Gastrocnemius medialis (tissue), 4 donors: ENCODE results near the gene PGPEP1. TPM values are rescaled to one million over a fixed set of nuclear protein-coding genes. Genes with fewer than 3 reads are reported as not detected.
"Not testable (repeated sequence)": the region's sequence is repeated elsewhere in the genome, so short reads cannot be mapped to it uniquely, and the experiment has no call there.

Experiments used
- ATAC-seq, 2 donors: fragments of 150-250 bp; one replicate each; pipeline ENCODE4 v1.9.1; 2016
- DNase-seq, 2 donors: peaks; one replicate each; pipeline ENCODE4 v3.0.0-alpha.2; 2019
- H3K27ac ChIP-seq, 4 donors: fragments of 200-600 bp; sonication (generic); 1 replicate in 1 of 4; 2 replicates in 3 of 4; pipeline ENCODE4 v1.5.1; 2016 to 2018; ENCODE audit warnings: mild to moderate bottlenecking in 2 of 4, moderate library complexity in 1 of 4
- H3K27me3 ChIP-seq, 3 donors: fragments of 200-600 bp; sonication (generic) in 2 of 3; 1 replicate in 1 of 3; 2 replicates in 2 of 3; pipeline versions ENCODE4 v1.5.1 to v1.6.0; 2016 to 2019; ENCODE audit warnings: mild to moderate bottlenecking in 1 of 3, moderate library complexity in 1 of 3
- H3K36me3 ChIP-seq, 2 donors: fragments of 200-600 bp; sonication (generic) in 1 of 2; one replicate each; pipeline ENCODE4 v1.5.1; 2017 to 2018
- H3K4me1 ChIP-seq, 2 donors: fragments of 200-600 bp; sonication (generic) in 1 of 2; one replicate each; pipeline ENCODE4 v1.5.1; 2016 to 2017; ENCODE audit warnings: mild to moderate bottlenecking in 2 of 2
- H3K4me3 ChIP-seq, 4 donors: fragments of 200-600 bp; sonication (generic) in 3 of 4; 1 replicate in 1 of 4; 2 replicates in 3 of 4; pipeline ENCODE4 v1.5.1; 2016 to 2019; ENCODE audit warnings: mild to moderate bottlenecking in 2 of 4
- H3K9me3 ChIP-seq, 3 donors: fragments of 200-600 bp; sonication (generic) in 2 of 3; 1 replicate in 1 of 3; 2 replicates in 2 of 3; pipeline ENCODE4 v1.5.1; 2016 to 2019
- CTCF ChIP-seq, 5 experiments: fragments of 450-650 bp in 3 of 5; fragments of 200-600 bp in 2 of 5; sonication (generic) in 2 of 5; IDR thresholded peaks in 4 of 5; conservative IDR thresholded peaks in 1 of 5; 1 replicate in 4 of 5; 2 replicates in 1 of 5; pipeline ENCODE4 v1.5.1; 2016 to 2019; ENCODE audit warnings: antibody characterized with exemption in 5 of 5, mild to moderate bottlenecking in 3 of 5, moderate library complexity in 3 of 5
- POLR2A ChIP-seq, 2 donors: fragments of 450-650 bp; IDR thresholded peaks; one replicate each; pipeline ENCODE4 v1.6.1; 2017; ENCODE audit warnings: antibody characterized with exemption in 2 of 2, mild to moderate bottlenecking in 2 of 2, moderate library complexity in 2 of 2
- in situ Hi-C, 4 donors: fragments of 200-750 bp; cut with MboI; loops; one replicate each; pipeline versions ENCODE4 v1.15.0 to v1.8.0; 2017; ENCODE audit warnings: low sequenced_read_pairs in 4 of 4
- intact Hi-C: fragments of 100-400 bp; cut with DNase I; formaldehyde crosslinking; loops from one replicate; pipeline ENCODE4 v1.15.1; 2023; ENCODE audit warnings: low total_unique reads
- total RNA-seq, 4 donors: library from RNA; depleted of rRNA; stranded (reverse); fragments of >200 nt; gene quantifications; one replicate each; pipeline versions ENCODE4 v1.1.0 to v1.2.3, GENCODE V29; 2016

PGPEP1 gene
- total RNA-seq, 4 donors from 2014 or later, result 11.7 to 42.3 (median 23.6) TPM

- no peak for TF ChIP-seq POLR2A (IDR thresholded peaks at IDR 0.05)
- no peak for TF ChIP-seq CTCF (IDR thresholded peaks at IDR 0.05 in 4 of 5, conservative IDR thresholded peaks at IDR 0.05 in 1 of 5)
- Histone ChIP-seq H3K36me3 (no peaks in the 10 kb centered on the region), H3K27me3 (no peaks in the 10 kb centered on the region), H3K9me3 (no peaks in the 10 kb centered on the region), H3K4me1 (peaks cover 17 to 21% of the 10 kb centered on the region in 2 donors), H3K4me3 (no peak overlapping the region), H3K27ac (peak overlapping the region in 1 of 4 donors; percentile 27)
- no peak for DNase-seq
- no peak for ATAC-seq
- in situ Hi-C loops, result no loop called here
- intact Hi-C loops, result no loop called here
Measured at GRCh38 chr19:18377026-18377425, 36.6 kb downstream of the PGPEP1 start.

- Histone ChIP-seq H3K27me3 (peaks cover 0 to 2% (median 0%) of the 10 kb centered on the region in 3 donors), H3K27ac (peak overlapping the region; percentile 69 to 79 (median 70)), H3K4me3 (no peak overlapping the region), H3K9me3 (no peaks in the 10 kb centered on the region), H3K4me1 (peaks cover 10 to 14% of the 10 kb centered on the region in 2 donors), H3K36me3 (no peaks in the 10 kb centered on the region)
- peak; percentile 82 to 91 for DNase-seq
- ATAC-seq, result peak; percentile 88 to 90
- TF ChIP-seq CTCF (IDR thresholded peaks at IDR 0.05 in 4 of 5, conservative IDR thresholded peaks at IDR 0.05 in 1 of 5) (no peak), POLR2A (IDR thresholded peaks at IDR 0.05) (no peak)
- in situ Hi-C loops, result no loop called here
- intact Hi-C loops, result no loop called here
Measured at GRCh38 chr19:18379803-18380747, 39.7 kb downstream of the PGPEP1 start.

DNA sequence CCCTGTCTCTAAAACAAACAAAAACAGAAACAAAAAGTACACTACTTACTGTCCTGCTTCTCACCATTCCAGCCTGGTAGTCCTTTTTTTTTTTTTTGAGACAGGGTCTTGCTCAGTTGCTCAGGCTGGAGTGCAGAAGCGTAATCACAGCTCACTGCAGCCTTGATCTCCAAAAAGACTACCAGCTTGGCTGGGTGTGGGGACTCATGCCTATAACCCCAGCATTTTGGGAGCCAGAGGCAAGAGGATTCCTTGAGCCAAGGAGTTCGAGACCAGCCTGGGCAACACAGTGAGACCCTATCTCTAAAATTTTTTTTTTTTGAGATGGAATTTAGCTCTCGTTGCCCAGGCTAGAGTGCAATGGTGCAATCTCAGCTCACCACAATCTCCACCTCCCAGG lies 40.4 kb downstream of the PGPEP1 start:
- Histone ChIP-seq H3K36me3 (no peaks in the 10 kb centered on the region), H3K9me3 (no peaks in the 10 kb centered on the region), H3K4me3 (no peak overlapping the region), H3K4me1 (peaks cover 10 to 15% of the 10 kb centered on the region in 2 donors), H3K27me3 (peaks cover 0 to 10% (median 0%) of the 10 kb centered on the region in 3 donors), H3K27ac (peak overlapping the region; percentile 69 to 79 (median 70))
- DNase-seq, result no peak
- intact Hi-C loops (no loop called here), in situ Hi-C loops (no loop called here)
- TF ChIP-seq CTCF (IDR thresholded peaks at IDR 0.05 in 4 of 5, conservative IDR thresholded peaks at IDR 0.05 in 1 of 5) (no peak), POLR2A (IDR thresholded peaks at IDR 0.05) (no peak)
- no peak for ATAC-seq

GRCh38 chr19:18383622-18384021 lies 43.2 kb downstream of the PGPEP1 start:
- intact Hi-C loops, H3K36me3 ChIP-seq, H3K9me3 ChIP-seq, in situ Hi-C loops, DNase-seq, H3K4me3 ChIP-seq, H3K27ac ChIP-seq, ATAC-seq: not testable (repeated sequence)
- Histone ChIP-seq H3K27me3 (peaks cover 0 to 11% (median 0%) of the 10 kb centered on the region in 3 donors), H3K4me1 (peaks cover 10 to 22% of the 10 kb centered on the region in 2 donors)

DNA sequence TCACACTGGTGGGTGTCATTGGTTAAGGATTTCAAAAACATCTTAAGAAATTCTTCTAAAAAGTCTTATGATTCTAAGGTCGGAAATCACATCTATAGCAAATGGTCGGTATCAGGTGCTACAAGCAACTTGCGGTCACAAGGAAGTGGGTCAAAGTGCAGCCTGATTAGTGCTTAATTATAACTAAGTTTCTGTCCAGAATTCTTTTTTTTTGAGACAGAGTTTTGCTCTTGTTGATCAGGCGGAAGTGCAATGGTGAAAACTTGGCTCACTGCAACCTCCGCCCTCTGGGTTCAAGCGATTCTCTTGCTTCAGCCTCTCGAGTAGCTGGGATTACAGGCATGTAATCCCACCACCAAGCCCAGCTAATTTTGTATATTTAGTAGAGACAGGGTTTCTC lies 44.4 kb downstream of the PGPEP1 start:
- in situ Hi-C loops, result no loop called here
- Histone ChIP-seq H3K27ac (no peak overlapping the region), H3K27me3 (peaks cover 0 to 11% (median 0%) of the 10 kb centered on the region in 3 donors), H3K9me3 (no peaks in the 10 kb centered on the region), H3K4me3 (no peak overlapping the region), H3K4me1 (peaks cover 10 to 18% of the 10 kb centered on the region in 2 donors), H3K36me3 (no peaks in the 10 kb centered on the region)
- TF ChIP-seq CTCF (IDR thresholded peaks at IDR 0.05 in 4 of 5, conservative IDR thresholded peaks at IDR 0.05 in 1 of 5) (no peak), POLR2A (IDR thresholded peaks at IDR 0.05) (no peak)
- ATAC-seq (no peak), DNase-seq (no peak)
- intact Hi-C loops, result no loop called here
